ENCODE data around the gene NEMP1.
A peak's percentile ranks its signal among the peaks of the same experiment; 100 is the strongest.

Gene NEMP1

DNA sequence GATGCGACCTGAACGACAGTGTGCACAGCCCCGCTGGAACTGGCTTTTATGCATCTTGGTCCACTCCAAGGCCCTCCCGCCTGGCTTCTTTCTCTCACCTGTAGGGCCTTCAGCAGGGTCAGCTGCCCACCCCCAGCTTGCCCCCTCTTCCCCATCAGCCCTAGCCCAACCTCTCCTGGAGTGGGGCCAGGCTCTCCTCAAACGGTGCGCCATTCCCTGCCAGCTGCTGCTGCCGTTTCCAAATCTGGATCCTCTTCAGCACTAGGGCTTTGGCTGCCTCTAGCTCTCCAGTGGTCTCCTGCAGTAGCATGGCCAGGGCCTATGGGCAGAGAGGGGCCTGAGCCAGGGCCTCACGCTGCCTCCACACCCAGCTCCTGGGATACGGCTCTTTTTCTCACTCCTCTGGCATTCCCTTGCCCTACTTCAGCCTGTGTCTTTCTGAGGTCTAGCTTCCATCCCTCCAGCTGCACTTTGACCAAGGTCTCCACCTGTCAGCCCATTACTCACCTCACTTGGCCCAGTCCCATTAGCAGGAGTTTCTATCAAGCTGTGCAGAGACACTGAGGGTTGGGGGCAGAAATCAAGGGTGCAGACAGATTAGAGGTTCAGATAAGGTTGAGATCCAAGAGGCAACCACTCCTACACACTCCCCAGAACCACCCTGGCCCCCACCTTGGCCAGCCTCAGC, 27.6 kb upstream of the NEMP1 start:
- DNase-seq = no peak

DNA sequence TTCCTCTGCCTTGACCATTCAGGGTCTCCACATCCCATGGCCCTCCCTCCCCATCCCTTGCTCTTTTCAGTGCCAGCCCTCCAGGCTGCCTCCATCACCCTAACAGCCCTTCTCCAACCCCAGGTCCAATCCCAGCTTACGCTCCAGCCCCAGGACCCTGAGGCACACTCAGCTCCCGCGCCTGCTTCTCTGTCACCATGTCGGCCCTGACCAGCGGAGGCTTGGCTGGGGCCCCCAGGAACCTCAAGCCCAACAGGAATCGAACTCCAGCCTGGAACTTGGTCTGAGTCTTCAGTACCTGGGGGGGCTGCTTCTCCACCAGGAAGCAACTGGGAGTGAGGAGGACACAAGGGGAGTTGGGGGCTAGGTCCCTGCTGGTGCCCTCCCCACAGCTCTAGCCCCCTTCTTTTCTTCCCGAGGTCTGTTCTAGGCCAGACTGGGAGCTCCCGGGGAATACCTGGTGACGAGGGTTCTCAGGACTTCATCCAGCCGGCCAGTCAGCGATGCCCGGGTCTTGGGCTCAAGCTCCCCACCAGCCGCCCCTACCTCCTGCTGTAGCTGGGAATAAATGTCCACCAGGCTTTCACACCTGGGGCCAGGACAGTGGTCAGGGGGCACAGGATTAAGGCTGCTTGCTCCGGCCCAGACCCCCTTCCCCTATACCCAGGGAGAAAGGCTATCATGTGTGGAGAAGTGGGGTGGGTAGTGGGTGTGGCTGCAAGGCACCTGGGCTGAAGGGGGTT, 26.6 kb upstream of the NEMP1 start:
- no peak for DNase-seq

GRCh38 chr12:57104292-57104910, 25.8 kb upstream of the NEMP1 start:
- no peak for DNase-seq

GRCh38 chr12:57103856-57104255, 25.3 kb upstream of the NEMP1 start:
- DNase-seq = no peak

- DNase-seq = no peak
Observed at GRCh38 chr12:57101892-57102695, 23.5 kb upstream of the NEMP1 start.

DNA sequence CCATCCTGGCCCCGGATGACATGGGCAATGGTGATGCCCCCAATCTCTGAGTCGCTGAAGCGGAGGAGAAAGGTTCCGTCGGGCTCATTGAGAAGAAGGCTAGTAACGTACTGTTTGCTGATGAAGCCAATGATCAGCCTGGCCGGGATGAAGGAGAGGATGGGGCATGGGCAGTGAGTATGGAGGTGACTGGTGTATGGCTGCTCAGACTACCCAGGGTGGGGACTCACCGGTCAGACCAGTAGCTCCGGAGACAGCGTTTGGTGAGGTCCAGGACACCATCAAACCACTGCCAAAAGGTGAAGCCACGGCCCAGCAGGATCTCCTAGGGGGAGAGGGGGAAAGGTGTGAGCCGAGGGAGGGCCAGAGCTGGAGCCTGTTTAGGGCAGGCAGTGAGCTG, 21.2 kb upstream of the NEMP1 start:
- DNase-seq = no peak

DNA sequence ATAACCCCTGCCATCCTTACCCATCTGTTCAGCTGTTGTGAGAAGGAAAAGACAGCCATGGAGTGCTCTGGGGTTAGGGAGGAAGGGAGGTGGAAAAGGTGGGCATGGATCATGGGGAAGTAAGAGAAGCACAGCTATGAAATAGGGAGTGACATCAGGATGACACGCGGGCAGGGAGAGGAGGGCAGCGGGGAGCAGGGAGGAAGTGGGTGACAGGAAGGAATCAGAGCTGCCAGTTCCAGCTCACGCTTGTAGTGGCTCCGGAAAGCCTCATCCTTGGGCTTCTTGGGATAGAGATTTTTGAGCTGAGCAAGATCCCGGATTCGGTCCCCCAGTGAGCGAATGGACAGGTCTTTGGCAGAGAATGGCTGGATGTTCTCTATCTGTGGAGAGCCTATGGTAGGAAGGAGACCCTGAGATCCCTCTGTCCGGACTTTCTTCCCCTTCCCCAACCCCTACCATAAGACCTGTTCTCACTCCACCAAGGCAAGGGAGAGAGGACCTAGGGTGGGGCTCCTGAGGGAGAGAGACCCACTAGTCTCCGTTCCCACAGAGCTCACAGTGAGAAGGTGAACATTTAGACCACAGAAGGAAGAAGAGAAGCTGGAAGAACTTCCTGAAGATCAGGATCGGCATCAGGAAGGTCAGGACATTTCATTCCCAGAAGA, 20.6 kb upstream of the NEMP1 start:
- peak; percentile 74 for DNase-seq

GRCh38 chr12:57098546-57098945, 20.0 kb upstream of the NEMP1 start:
- no peak for DNase-seq

GRCh38 chr12:57097554-57097835, 18.9 kb upstream of the NEMP1 start:
- DNase-seq = no peak

GRCh38 chr12:57096748-57097553, 18.4 kb upstream of the NEMP1 start:
- DNase-seq = no peak

GRCh38 chr12:57096099-57096572, 17.5 kb upstream of the NEMP1 start:
- DNase-seq = no peak

DNA sequence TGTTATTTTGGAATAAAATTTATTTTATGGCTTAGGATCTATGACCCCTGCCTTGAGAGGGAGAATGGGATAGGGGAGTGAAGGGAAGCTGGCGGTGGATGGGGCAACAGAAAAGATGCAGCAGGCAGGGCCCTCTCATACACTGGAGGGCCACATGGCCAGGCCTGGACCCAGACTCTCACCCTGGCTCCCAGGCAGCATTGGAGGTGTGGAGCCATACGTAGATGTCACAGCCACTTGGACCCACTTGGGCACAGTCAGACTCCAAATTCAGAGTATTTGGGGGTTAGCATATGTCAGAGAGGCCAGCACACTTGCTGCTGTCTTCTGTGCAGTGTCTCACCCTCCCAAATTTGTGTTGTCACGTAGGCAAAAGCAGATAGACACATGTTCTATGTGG, 16.8 kb upstream of the NEMP1 start:
- no peak for DNase-seq

DNA sequence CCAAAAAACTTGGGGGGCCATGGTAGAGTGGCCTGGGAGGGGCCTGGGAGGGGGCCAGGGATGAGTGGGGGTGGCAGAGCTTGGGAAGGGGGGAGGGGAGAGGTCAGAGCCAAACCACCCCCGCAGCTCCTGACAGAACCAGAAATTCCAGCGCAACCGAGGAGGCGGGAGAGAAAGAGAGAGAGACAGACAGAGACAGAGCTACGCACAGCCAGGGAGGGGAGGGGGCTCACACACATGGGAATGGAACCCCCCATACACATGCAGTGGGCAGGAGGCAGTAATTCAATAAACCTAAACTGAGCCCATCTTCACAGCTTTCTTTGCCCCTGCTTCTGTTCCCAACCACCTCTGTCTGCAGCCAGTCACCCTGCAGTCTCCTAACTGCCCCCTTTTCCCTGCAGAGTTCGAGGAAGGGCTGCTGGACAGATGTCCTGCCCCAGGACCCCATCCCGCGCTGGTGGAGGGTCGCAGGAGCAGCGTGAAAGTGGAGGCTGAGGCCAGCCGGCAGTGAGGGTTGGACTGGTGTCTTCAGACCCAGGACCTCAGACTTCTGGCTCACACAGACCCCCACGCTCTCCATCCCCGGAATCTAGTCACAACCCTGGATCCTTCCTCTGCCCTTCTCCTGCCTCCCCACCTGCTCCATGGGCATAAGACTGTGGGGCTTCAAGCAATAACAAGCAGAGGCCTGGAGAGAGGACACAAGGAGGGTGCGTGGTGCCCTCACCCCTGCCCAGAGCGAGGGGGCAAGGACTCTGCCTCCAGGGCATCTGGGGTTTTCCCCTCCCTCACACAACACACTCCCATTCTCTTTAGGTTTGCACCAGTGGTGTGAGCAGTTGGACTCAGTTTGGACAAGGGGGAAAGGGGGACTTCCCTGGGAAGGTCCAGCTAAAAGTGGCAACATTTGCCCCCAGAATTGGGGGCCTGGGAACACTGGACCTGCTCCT, 15.9 kb upstream of the NEMP1 start:
- no peak for DNase-seq

DNA sequence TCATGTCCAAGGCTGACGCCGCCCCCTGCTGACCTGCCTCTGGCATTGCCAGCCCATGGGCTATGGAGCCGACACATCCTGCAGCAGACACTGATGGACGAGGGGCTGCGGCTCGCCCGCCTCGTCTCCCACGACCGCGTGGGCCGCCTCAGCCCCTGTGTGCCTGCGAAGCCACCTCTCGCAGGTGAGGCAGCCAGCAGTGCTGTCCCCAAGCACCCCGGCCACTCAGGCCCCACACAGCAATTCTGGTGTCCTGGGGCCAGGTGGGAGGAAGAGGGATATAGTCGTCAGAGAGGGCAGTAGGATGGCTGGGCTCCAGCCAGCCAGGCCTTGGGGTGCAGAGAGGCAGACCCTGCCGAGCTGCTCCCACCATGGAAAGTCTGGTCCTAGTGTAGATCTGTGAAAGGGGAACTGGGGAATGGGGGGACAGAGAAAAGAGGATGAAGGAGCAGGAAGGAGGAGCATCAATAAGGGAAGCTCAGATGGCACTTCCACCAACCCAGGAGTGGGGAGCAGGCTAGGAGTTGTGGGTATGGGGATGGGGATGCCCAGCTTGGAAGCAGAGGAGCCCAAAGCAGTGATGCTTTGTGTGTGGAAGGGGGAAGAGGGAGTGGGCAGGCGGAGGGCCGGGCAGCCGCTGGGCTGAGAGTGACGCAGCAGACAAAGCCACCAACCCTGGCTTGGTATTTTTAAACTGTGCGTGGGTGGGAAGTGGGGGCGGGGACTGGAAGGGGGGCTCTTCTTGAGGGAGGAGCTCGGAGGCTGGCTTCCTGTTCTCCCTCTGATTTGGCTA, 15.0 kb upstream of the NEMP1 start:
- DNase-seq = peak; percentile 67

DNA sequence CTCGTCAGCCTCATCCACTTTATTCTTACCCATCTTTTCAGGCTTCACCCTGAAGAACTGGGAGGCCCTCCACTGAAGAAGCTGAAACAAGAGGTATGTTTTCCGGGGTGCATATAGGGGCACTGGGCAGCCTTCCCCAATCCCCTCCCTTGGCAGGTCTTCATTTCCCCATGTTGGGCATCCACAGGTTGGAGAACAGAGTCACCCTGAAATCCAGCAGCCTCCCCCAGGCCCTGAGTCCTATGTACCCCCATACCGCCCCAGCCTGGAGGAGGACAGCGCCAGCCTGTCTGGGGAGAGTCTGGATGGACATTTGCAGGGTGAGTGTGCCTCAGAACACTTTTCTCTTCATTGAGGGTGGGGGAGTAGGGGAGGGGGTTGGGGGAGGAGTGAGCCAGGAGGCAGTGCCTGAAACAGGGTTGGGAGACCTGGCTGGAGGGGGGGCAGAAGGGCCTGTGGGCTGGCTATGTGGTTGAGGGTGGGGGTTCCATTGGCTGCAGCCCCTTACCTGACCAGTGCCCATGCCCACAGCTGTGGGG, 14.4 kb upstream of the NEMP1 start:
- DNase-seq = no peak

DNA sequence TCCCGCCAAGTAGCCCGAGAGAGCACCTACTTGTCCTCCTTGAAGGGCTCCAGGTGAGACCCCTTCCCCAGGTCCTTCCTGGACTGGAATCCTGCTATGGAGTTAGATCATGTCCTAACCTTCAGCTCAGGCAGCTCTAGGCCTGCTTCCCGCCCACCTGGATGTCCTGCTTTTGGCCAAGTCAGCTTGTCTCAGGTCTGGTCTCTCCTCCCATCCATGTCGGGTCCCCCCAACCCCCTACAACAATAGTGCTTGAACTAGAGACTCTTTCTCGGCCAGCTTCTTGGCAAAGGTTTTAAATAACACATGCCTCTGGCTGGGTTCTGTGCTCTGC, 13.9 kb upstream of the NEMP1 start:
- no peak for DNase-seq

DNA sequence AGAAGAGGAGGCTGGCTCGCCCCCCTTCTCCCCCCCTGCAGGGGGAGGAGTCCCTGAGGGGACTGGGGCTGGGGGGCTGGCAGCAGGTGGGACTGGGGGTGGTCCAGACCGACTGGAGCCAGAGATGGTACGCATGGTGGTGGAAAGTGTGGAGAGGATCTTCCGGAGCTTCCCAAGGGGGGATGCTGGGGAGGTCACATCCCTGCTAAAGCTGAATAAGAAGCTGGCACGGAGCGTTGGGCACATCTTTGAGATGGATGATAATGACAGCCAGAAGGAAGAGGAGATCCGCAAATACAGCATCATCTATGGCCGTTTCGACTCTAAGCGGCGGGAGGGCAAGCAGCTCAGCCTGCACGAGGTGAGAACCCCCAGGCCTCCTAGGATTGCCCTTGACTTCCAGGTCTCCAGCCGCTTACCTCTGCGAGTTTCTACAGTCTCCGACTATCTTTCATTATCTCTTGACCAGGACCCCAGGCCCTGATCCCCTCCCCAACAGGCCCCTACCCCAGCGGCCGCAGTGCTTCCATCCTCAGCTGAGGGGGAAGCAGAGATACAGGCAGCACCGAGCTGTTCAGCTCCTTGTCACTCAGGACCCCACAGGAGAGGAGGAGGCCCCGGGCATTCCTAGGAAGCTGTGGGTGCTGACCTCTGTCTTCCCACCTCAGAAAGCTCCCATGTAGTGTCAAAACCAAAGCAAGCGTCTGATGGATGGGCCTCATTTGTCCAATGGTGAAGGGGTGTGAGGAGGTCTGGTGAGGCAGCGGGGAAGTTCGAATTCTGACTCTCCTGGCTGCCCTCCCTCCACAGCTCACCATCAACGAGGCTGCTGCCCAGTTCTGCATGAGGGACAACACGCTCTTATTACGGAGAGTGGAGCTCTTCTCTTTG, 13.3 kb upstream of the NEMP1 start:
- no peak for DNase-seq

DNA sequence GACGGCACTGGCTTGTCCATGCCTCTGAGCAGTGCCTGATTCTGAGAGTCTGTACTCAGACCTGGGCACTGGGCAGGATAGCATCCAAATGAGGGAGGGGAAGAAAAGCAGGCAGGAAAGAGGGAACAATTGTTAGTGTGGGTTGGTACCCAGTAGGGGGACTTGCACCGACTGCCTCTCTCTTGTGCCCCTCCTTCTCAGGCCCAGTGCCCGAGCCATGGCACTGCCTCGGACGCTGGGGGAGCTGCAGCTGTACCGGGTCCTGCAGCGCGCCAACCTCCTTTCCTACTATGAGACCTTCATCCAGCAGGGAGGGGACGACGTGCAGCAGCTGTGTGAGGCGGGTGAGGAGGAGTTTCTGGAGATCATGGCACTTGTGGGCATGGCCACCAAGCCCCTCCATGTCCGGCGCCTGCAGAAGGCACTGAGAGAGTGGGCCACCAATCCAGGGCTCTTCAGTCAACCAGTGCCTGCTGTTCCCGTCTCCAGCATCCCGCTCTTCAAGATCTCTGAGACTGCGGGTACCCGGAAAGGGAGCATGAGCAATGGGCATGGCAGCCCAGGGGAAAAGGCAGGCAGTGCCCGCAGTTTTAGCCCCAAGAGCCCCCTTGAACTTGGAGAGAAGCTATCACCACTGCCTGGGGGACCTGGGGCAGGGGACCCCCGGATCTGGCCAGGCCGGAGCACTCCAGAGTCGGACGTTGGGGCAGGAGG, 12.5 kb upstream of the NEMP1 start:
- DNase-seq = no peak

All from suppressor macrophage treated with lipopolysaccharide for 4 hours (primary cell).